NCI-H526 treated with DMSO at 0.1 percent for 48 hours (cell line): ENCODE data around the gene LRP1B.
"Not testable (repeated sequence)": the region's sequence is repeated elsewhere in the genome, so short reads cannot be mapped to it uniquely, and the experiment has no call there.

Experiments
- DNase-seq: peaks from one replicate; lab custom pipeline; 2025; lab: John Stamatoyannopoulos, UW

Gene LRP1B

GRCh38 chr2:140427033-140427432 lies 1703.8 kb downstream of the LRP1B start:
- not testable (repeated sequence) for DNase-seq

GRCh38 chr2:140424471-140424870 lies 1706.3 kb downstream of the LRP1B start:
- DNase-seq, result no peak

DNA sequence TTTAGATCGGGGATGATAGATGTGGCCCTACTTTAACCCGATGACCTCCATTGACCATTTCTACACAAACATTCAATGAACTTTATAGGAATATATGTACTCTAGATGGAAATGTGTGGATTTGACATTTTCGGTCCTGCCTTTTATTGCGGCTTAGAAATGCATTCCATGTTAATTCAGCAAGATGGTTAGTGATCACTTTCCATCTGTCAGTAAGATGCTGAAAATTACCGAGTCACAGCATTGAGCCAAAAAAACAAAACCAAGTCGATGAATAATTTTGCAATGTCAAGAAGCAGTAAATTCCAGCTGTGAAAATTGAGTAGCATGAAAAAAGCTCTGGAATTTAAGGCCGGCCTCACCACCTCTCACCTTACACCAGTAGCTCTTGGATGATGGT lies 1708.1 kb downstream of the LRP1B start:
- DNase-seq, result no peak

GRCh38 chr2:140417504-140417903 lies 1713.3 kb downstream of the LRP1B start:
- no peak for DNase-seq

- no peak for DNase-seq
Measured at GRCh38 chr2:140416577-140416976, 1714.2 kb downstream of the LRP1B start.

DNA sequence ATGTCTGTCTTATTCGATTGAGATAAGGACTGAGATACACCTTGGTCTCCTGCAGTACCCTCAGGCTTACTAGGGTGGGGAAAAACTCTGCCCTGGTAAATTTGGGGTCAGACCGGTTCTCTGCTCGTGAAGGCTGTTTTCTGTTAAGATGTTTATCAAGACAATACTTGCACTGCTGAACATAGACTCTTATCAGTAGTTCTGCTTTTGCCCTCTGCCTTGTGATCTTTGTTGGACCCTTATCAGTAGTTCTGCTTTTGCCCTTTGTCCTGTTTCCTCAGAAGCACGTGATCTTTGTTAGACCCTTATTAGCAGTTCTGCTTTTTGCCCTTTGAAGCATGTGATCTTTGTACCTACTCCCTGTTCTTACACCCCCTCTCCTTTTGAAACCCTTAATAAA lies 1715.8 kb downstream of the LRP1B start:
- DNase-seq, result not testable (repeated sequence)

GRCh38 chr2:140410695-140411094 lies 1720.1 kb downstream of the LRP1B start:
- DNase-seq, result no peak

DNA sequence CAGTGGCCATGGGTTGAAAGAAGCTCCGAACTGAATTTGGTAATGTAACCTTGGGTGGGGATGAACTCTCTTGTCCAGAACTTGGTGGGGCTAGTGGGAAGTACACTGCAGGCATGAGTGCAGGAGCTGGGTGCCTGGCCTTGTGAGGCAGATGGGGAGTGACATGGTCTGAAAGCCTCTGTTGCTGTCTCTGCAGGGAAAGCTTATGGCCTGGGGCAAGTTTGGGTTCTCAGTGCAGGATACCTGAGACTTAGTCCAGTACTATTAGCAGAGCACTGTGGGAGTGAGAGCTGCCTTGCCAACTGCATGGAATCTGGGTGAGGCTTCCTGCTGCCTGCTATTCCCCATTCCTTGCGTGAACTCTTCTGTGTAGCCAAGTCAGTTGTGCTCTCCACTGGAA lies 1729.8 kb downstream of the LRP1B start:
- no peak for DNase-seq

DNA sequence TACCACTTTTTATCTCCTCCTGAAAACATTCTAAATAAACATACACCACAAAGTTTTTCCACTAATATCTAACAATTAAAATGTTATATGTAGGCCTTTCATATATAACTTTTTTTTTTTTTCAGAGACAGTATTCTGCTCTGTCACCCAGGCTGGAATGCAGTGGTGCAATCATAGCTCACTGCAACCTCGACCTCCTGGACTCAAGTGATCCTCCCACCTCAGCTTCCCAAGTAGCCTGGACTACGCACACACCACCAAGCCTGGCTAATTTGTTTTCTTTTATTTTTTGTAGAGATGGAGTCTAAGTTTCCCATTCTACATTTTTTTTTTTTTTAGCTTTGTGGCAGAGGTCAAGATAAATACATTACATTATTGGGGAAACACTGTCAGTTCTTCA lies 1738.0 kb downstream of the LRP1B start:
- DNase-seq, result no peak

GRCh38 chr2:140384946-140385345 lies 1745.9 kb downstream of the LRP1B start:
- DNase-seq, result no peak

DNA sequence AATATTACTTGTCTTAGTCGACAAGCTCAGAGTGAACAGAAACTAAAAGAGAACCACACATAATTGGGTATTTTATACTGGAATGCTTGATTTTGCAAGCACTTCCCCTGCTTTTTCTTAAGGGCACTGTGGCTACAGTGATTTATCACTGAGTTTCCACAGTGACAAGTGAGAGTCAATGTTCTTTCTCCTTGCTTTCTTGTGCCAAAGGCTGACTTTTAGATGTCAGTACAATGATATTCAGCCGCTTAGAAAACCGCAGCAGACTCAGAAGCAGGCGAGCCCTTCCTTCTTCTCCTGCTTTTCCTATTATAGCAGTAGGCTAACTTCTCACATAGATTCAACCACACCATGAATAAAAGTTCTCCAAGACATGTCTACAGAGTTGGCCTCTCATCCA lies 1747.0 kb downstream of the LRP1B start:
- no peak for DNase-seq

GRCh38 chr2:140376686-140377085 lies 1754.1 kb downstream of the LRP1B start:
- no peak for DNase-seq

DNA sequence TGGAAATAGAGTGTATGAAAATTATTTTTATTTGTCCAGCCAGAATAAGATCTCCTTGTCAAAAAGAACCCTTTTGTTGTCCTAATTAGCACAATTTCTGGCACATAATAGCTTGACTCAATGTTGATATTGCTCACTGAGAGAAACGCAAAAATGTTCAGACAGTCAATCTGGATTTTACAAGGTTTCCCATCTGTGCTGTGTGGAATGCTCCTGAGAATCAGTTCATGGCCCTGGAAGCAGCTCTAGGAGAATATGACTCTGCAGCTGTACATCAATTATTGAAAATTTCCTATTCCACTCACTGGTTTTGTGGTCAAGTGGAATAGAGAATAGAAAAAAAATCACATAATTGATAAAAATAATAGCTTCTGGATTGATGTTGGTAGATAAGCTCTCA lies 1767.7 kb downstream of the LRP1B start:
- DNase-seq, result no peak

DNA sequence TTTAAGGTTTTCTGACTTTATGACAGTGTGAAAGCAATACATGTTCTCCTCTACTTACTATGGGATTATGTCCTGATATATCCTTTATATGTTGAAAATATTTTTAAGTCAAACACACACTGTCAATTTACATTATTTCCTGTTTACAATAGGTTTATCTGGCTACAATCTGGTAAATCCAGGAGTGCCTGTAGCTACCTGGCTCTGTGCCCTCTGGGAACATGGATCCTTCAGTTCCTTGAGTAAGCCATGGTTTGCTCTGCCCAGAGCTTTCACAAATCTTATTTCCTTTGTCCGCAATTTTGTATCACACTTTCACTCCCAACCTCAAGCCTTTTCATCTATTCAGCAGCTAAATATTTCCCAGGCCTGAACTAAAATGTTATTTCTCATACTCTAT lies 1768.5 kb downstream of the LRP1B start:
- no peak for DNase-seq

GRCh38 chr2:140359056-140359771 lies 1771.6 kb downstream of the LRP1B start:
- no peak for DNase-seq

- no peak for DNase-seq
Measured at GRCh38 chr2:140356697-140357096, 1774.1 kb downstream of the LRP1B start.

- DNase-seq, result no peak
Measured at GRCh38 chr2:140355511-140356090, 1775.2 kb downstream of the LRP1B start.

DNA sequence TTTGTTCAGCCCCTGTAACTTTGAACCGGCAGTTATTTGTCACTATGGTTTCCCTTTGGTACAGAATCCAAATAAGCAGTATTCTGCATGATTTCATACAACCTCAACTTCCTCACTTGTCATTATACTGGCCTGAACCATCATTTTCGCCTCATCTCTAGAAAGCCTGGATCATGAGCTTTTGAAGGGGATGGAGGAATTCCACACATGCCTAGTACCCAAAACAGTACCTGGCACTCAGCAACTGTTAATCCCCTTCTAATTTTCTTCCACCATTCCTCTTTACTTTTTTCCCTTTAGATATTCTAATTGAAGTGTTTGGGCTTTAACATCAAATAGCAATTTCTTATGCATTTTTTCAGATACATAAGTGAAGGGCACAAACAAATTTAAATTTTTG lies 1776.3 kb downstream of the LRP1B start:
- DNase-seq, result no peak

GRCh38 chr2:140353541-140353940 lies 1777.3 kb downstream of the LRP1B start:
- no peak for DNase-seq

GRCh38 chr2:140351692-140352091 lies 1779.1 kb downstream of the LRP1B start:
- DNase-seq, result no peak

DNA sequence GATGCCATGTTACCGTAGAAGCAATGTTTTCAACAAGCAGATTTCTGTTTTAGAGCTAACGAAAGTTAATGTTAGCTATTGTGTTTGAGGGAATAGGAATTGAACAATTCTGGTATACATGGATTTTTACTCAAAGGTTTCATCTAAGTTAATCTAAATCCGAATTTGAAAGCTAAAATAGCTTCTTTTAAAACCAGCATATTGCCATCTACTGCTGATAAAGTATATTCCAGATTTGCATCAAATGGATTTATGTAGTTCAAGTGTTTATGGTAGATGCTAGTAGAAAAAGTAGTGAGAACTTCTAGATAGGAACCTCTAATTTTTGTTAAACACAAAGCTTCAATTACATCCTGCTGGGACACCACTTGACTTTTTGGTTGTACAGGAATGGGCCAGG lies 1781.1 kb downstream of the LRP1B start:
- DNase-seq, result no peak

DNA sequence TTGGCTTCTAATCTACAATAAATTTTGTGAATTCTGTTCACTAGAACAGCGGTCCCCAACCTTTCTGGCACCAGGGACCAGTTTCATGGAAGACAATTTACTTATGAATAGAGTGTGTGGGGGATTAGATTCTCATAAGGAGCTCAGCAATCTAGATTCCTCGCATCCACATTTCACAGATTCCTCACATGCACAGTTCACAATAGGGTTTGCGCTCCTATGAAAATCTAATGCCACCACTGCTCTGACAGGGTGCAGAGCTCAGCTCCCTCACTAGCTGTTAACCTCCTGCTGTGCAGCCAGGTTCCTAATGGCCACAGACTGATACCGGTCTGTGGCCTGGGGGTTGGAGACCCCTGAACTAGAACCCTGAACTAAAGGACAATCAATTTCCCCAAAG lies 1782.0 kb downstream of the LRP1B start:
- no peak for DNase-seq

DNA sequence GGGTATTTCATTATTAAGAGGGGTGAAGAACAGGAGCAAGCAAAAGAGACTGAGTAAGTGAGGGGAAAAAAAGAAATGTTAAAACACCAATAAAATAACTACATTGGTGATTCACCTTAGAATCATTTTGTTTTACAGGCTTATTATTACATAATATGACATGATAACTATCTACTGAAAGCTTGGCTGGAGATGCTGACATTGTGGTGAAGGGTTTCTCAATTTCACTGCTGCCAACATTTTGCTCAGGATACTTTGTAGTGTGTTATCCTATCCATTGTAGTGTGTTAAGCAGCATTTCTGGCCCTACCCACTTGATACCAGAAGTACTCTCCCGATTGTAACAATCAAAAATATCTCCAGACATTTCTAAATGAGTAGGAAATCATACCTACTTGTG lies 1786.0 kb downstream of the LRP1B start:
- DNase-seq, result no peak

- DNase-seq, result not testable (repeated sequence)
Measured at GRCh38 chr2:140344266-140344665, 1786.5 kb downstream of the LRP1B start.
